A549 treated with RU486 at 1 μM for 4 hours (cell line): ENCODE data around the gene PPIG. TPM values are rescaled to one million over a fixed set of nuclear protein-coding genes. Genes with fewer than 3 reads are reported as not detected.

Experiments
- total RNA-seq: library from RNA; stranded (reverse); fragments of 200-300 nt; extraction: Qiagen RNA extraction; gene quantifications from 5 replicates; pipeline ENCODE4 v1.2.3, GENCODE V29; 2022; ENCODE audit warnings: low read depth

The PPIG gene
- 30.1 to 55.6 TPM (median 44.2 TPM) in 5 replicates for total RNA-seq

DNA sequence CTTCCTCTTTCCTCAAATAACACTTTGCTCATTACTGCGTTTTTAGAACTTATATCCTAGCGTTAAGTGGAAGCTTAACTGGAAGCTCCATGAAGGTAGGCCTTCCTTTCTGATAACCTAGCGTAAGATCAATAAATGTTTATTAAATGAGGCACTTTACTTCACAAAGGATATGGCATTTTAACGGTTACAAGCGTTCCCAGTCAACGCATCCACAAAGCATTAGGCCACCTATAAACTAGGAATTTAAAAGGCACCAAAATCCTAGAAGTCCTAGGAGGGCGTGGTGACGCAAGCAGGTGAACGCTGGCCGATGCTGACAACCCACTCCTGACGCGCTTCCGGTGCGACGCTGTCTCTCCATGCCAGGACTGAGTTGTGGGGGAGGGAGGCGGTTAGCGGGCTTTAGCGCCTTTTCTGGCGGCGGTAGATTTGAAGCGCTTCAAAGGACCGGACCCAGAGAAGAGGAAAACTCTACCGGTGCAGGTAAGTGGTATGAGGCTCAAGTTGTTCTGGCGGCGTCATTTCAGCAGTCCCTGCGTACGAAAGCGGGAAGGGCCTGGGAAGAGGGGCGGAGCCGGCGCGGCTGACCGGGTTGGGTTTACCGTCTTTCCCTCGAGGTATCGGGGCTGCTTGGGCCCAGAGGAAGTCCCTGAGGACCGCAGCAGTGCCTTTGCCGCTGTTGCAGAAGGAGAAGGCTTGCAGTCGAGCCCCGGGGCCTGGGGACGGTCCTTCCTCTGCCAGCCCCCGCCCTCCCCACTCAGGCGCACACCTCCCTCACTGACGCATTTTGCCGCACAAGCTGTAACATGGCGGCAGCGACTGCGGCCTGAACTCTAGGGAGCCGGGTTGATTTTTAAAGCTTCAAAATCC lies at the start of gene PPIG:
PPIG (plus strand) TSS at position 347 of the 873 bp plus-strand sequence. CDS start 19,691 bp downstream, outside the sequence.

DNA sequence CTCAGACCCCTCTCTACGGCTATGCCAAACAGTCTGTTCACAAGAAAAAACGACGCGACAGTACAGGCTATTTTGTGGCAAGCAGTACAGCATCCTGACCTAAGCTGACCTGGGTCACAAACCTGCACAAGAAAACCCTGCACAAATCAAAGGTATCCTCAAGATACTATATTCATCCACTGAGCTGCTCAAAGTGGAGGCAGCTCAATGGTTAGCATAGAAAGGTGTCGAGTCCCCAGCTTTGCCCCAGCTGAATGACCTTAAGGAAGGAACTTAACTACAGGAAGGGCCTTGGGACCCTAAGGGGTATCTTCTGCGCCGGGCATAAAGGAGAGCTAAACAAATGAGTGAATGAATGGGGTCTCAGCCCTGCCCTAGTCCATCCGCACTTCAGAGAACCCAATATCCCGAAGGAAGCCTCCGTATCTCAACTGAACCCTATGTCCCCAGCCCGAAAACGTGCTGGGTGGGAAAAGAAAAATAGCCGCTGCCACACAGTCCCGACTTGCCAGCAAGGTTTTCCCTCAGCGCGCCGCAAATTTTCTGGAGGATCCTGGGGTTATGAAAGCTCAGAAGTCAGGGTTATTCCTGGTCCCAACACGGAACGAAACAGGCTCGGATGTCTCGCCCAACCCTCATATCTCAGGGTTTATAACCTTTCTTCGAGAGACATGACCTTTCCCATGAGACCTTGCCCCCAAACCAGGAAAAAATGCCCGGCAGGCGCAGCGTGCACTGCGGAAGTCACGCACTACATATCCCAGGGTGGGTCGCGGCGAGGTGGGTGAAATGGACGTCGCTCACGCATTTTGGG lies 10.8 kb upstream of the PPIG start, which contains the start of gene FASTKD1:
FASTKD1 (minus strand) TSS at position 706 of the 814 bp plus-strand sequence. CDS start 1,836 bp downstream, outside the sequence.

Other genes starting within 250 kb of the PPIG start
- not detected in 5 replicates for gene LRP2, start 221.8 kb upstream of the PPIG start, total RNA-seq
- gene BBS5, start 104.9 kb upstream of the PPIG start, total RNA-seq, result 4.8 to 6.4 TPM (median 5.9 TPM) in 5 replicates
- 0.08 to 0.43 TPM (median 0.23 TPM) in 5 replicates for gene KLHL41, start 74.6 kb upstream of the PPIG start, total RNA-seq
- gene FASTKD1, start 10.5 kb upstream of the PPIG start, total RNA-seq, result 15.8 to 22.9 TPM (median 21.1 TPM) in 5 replicates
- gene CFAP210, start 110.1 kb downstream of the PPIG start, total RNA-seq, result 0.30 to 0.64 TPM (median 0.37 TPM) in 5 replicates
- 0.61 to 4.2 TPM (median 2.8 TPM) in 5 replicates for gene PHOSPHO2, start 110.1 kb downstream of the PPIG start, total RNA-seq
- gene KLHL23, start 149.5 kb downstream of the PPIG start, total RNA-seq, result 7.0 to 9.3 TPM (median 8.0 TPM) in 5 replicates
- 101 to 195 TPM (median 154 TPM) in 5 replicates for gene SSB, start 214.5 kb downstream of the PPIG start, total RNA-seq
- gene METTL5, start 240.6 kb downstream of the PPIG start, total RNA-seq, result 65.0 to 115 TPM (median 68.6 TPM) in 5 replicates
- 6.5 to 11.5 TPM (median 9.9 TPM) in 5 replicates for gene UBR3, start 243.1 kb downstream of the PPIG start, total RNA-seq